GM13976 (cell line): ENCODE results near the gene SNTB2.
"Not testable (repeated sequence)": the region's sequence is repeated elsewhere in the genome, so short reads cannot be mapped to it uniquely, and the experiment has no call there.

Source experiments
- DNase-seq: peaks from one replicate; pipeline ENCODE4 v3.0.0; 2012; ENCODE audit warnings: low spot score
- in situ Hi-C: fragments of 300-500 bp; cut with MboI; formaldehyde crosslinking; loops from one replicate; pipeline ENCODE4 v1.12.0; 2022; ENCODE audit warnings: low sequenced_read_pairs, mixed read lengths, inconsistent platforms; ENCODE audit not compliant: unreplicated experiment
- TF ChIP-seq, protein P1 (sequence below): IDR thresholded peaks from 2 replicates; pipeline ENCODE4 v1.5.1; 2012; ENCODE audit warnings: borderline replicate concordance, mild to moderate bottlenecking; ENCODE audit not compliant: insufficient read depth; ENCODE audit errors: extremely low read depth, missing control alignments, control extremely low read depth

The SNTB2 gene

DNA sequence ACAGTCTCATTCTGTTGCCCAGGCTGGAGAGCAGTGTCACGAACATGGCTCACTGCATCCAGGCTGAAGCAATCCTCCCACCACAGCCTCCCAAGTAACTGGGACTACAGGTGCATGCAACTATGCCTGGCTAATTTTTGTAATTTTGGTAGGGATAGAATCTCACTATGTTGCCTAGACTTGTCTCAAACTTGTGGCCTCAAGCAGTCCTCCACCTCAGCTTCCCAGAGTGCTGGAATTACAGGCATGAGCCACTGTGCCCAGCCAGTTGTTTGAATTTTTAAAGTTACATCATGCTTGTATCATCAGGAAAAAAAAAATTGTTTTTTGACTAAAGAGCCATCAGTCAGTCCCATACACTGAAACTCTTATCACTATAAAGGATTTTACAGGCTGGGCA is 107.1 kb downstream of the SNTB2 start:
- TF ChIP-seq, protein P1, sequence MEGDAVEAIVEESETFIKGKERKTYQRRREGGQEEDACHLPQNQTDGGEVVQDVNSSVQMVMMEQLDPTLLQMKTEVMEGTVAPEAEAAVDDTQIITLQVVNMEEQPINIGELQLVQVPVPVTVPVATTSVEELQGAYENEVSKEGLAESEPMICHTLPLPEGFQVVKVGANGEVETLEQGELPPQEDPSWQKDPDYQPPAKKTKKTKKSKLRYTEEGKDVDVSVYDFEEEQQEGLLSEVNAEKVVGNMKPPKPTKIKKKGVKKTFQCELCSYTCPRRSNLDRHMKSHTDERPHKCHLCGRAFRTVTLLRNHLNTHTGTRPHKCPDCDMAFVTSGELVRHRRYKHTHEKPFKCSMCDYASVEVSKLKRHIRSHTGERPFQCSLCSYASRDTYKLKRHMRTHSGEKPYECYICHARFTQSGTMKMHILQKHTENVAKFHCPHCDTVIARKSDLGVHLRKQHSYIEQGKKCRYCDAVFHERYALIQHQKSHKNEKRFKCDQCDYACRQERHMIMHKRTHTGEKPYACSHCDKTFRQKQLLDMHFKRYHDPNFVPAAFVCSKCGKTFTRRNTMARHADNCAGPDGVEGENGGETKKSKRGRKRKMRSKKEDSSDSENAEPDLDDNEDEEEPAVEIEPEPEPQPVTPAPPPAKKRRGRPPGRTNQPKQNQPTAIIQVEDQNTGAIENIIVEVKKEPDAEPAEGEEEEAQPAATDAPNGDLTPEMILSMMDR: no peak
- in situ Hi-C loops: no loop called here
- DNase-seq: no peak

DNA sequence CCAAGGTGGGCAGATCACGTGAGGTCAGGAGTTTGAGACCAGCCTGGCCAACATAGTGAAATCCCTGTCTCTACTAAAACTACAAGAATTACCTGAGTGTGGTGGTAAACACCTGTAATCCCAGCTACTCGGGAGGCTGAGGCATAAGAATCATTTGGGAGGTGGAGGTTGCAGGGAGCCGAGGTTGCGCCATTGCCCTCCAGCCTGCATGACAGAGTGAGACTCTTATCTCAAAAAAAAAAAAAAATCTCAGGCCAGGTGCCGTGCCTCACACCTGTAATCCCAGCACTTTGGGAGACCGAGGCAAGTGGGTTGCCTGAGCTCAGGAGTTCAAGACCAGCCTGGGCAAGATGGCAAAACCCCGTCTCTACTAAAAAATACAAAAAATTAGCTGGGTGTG is 109.8 kb downstream of the SNTB2 start:
- in situ Hi-C loops, DNase-seq: not testable (repeated sequence)

DNA sequence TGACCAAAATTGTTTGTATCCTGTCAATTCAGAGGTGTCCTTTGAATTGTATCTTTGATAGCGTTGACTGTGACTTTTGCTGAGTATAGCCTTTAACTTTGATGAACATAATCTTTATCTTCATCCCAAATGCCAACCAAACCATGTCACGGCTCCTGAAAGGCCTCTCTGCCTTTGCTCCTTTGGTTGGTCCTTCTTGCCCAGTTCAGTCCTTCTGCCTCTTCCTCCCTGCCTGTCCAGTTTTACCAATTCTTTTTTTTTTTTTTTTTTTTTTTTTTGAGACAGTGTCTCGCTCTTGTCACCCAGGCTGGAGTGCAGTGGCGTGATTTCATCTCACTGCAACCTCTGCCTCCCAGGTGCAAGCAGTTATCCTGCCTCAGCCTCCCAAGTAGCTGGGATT is 111.3 kb downstream of the SNTB2 start:
- in situ Hi-C loops: no loop called here
- TF ChIP-seq, protein P1: no peak
- no peak for DNase-seq

DNA sequence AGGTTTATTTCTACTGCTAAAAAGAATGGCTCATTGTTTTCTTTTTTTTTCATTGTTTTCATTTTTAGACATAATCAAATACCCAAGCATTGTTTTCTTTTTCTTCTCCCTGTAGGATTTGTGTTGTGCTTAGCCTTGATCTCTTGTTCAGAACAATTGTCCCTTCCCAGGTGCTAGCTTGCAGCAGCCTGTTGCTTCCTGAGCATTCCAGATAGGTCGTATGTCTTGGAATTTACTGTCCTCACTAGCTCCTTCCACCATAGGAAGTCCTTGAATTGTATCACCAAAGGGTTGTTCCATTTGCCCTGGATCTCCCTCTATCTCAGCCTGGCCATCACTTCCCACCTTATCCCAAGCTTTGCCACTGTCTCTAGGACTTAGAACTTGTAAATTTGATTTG is 114.2 kb downstream of the SNTB2 start:
- TF ChIP-seq, protein P1: no peak
- in situ Hi-C loops: no loop called here
- no peak for DNase-seq

DNA sequence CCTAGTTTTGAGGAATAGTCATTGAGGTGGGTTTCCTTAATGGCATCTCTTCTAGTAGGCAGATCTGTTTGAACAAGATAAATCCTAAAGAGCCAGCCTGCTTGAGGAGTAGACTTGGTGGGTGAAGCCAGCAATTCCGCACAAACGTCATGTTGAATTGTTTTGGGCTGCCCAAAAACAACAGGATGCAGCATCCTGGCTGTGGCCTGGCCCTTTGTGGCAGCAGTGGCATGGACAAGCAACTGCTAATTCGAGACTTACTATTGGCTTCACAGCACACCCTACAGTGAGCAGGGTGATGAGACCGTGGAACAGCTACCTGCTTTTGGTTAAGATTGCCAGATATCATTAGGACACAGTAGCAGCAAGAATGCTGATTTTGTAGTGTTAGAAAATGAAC is 114.9 kb downstream of the SNTB2 start:
- DNase-seq: no peak
- TF ChIP-seq, protein P1: no peak
- in situ Hi-C loops: no loop called here

DNA sequence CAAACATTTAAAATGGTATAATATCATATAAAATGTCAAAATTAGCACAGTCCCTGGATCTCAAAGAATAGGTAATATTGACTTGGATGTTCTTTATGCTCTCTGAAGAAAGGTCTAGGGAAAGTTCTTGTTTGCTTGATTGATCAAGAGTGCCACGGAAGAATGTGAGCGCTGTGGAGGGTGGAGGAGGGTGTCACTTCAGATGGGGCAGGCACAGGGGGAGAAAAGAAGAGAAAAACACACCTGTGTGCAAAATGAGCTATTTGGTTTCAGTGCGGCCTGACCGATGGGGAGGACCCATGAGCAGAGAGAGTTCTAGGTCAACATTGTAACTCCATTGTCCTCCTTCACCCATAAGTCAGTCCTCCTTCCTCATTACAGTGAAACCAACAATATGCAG is 115.3 kb downstream of the SNTB2 start:
- in situ Hi-C loops: no loop called here
- TF ChIP-seq, protein P1: no peak

DNA sequence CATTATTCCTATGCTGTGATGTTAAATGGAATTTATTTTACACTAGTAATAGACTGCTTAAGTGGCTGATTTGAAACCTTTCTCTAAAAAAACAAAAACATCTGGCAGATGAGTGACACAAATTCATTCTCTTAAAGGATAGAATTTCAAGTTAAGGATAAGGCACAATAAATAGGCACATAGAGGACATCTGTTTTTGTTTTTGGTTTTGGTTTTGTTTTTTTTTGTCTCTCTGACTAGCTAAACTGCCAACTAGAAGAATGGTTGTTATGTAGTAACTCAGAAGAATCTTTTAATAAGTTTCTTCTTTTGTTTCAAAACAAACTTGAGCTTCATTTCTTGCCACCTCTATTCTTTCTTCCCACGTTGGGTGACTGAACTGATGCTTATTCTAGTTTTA is 119.1 kb downstream of the SNTB2 start:
- in situ Hi-C loops: no loop called here
- TF ChIP-seq, protein P1: no peak
- DNase-seq: no peak

More for the DNA sequence above, 115.3 kb downstream of the SNTB2 start:
- DNase-seq: no peak
